Hepatocyte (in vitro differentiated cells): ENCODE results near the gene HSBP1L1. TPM values are rescaled to one million over a fixed set of nuclear protein-coding genes. Genes with fewer than 3 reads are reported as not detected.

Source experiments
- DNase-seq: peaks from one replicate; pipeline ENCODE4 v3.0.0-alpha.2; 2016; ENCODE audit warnings: low spot score
- H2AFZ ChIP-seq: fragments of 200-600 bp; sonication (generic); 2 replicates; pipeline ENCODE4 v1.6.0; 2016; ENCODE audit warnings: antibody characterized with exemption, mild to moderate bottlenecking
- H3K27ac ChIP-seq: fragments of 200-600 bp; sonication (generic); 2 replicates; pipeline ENCODE4 v1.5.1; 2016; ENCODE audit warnings: mild to moderate bottlenecking
- H3K27me3 ChIP-seq: fragments of 200-600 bp; sonication (generic); 2 replicates; pipeline ENCODE4 v1.6.1; 2016
- H3K36me3 ChIP-seq: fragments of 200-600 bp; sonication (generic); replicated peaks from 2 replicates; pipeline ENCODE4 v1.5.1; 2016; ENCODE audit warnings: low read depth; ENCODE audit not compliant: insufficient read depth
- H3K4me1 ChIP-seq: fragments of 200-600 bp; sonication (generic); 2 replicates; pipeline ENCODE4 v1.5.1; 2016; ENCODE audit warnings: mild to moderate bottlenecking, moderate library complexity; ENCODE audit not compliant: insufficient read depth
- H3K4me2 ChIP-seq: fragments of 200-600 bp; sonication (generic); 2 replicates; pipeline ENCODE4 v1.6.0; 2016
- H3K4me3 ChIP-seq: fragments of 200-600 bp; sonication (generic); 2 replicates; pipeline ENCODE4 v1.5.1; 2016; ENCODE audit warnings: mild to moderate bottlenecking
- H3K79me2 ChIP-seq: fragments of 200-600 bp; sonication (generic); 2 replicates; pipeline ENCODE4 v1.6.0; 2017; ENCODE audit warnings: mild to moderate bottlenecking
- H3K9me2 ChIP-seq: fragments of 200-600 bp; sonication (generic); replicated peaks from 2 replicates; pipeline ENCODE4 v1.6.0; 2017; ENCODE audit warnings: mild to moderate bottlenecking; ENCODE audit not compliant: insufficient read depth
- H3K9me3 ChIP-seq: fragments of 200-600 bp; sonication (generic); 2 replicates; pipeline ENCODE4 v1.5.1; 2016; ENCODE audit warnings: low read depth, mild to moderate bottlenecking
- H4K20me1 ChIP-seq: fragments of 200-600 bp; sonication (generic); 2 replicates; pipeline ENCODE4 v1.6.0; 2016; ENCODE audit warnings: mild to moderate bottlenecking; ENCODE audit not compliant: insufficient read depth, poor library complexity, severe bottlenecking
- CTCF ChIP-seq: fragments of 200-600 bp; sonication (generic); IDR thresholded peaks from 2 replicates; pipeline ENCODE4 v1.5.1; 2016; ENCODE audit warnings: antibody characterized with exemption, mild to moderate bottlenecking; ENCODE audit not compliant: poor library complexity
- EZH2 ChIP-seq: fragments of 200-600 bp; sonication (generic); IDR thresholded peaks from 2 replicates; pipeline ENCODE4 v1.6.1; 2016; ENCODE audit warnings: antibody characterized with exemption, mild to moderate bottlenecking, borderline replicate concordance
- EZH2phosphoT487 ChIP-seq: fragments of 200-600 bp; sonication (generic); IDR thresholded peaks from one replicate; pipeline ENCODE4 v1.6.1; 2018; ENCODE audit warnings: antibody characterized with exemption, mild to moderate bottlenecking, low read depth, moderate library complexity; ENCODE audit not compliant: unreplicated experiment, severe bottlenecking
- WGBS: methylation state at CpG from one replicate; pipeline ENCODE4 v1.1.6; 2016; ENCODE audit warnings: low lambda C conversion rate; ENCODE audit errors: missing lambda C conversion rate; 5-methylcytosine and 5-hydroxymethylcytosine counted together
- polyA plus RNA-seq: library from polyadenylated mRNA; unstranded; fragments of >200 nt; fragmentation: Nextera tagmentation; extraction: Ambion mirVana; gene quantifications from 2 replicates; pipeline ENCODE4 v1.2.1, GENCODE V29; 2016
- total RNA-seq: library from RNA; depleted of rRNA; stranded (reverse); fragments of >200 nt; gene quantifications from 2 replicates; pipeline ENCODE4 v1.2.3, GENCODE V29; 2014

The HSBP1L1 gene
- total and polyA plus RNA-seq, 2 experiments from 2014 or later = 58.7 to 81.9 TPM

- TF ChIP-seq EZH2 (no peak), CTCF (no peak), EZH2phosphoT487 (no peak)
- no peak overlapping the region for H3K4me3 ChIP-seq
- H3K27me3 ChIP-seq = no peaks in the 10 kb centered on the region
- no peaks in the 10 kb centered on the region for H3K9me2 ChIP-seq
- no peak overlapping the region for H3K27ac ChIP-seq
- H3K4me1 ChIP-seq = no peaks in the 10 kb centered on the region
- no peaks in the 10 kb centered on the region for H3K9me3 ChIP-seq
- WGBS = 91% methylated on average over 14 of the region's 14 CpGs
- DNase-seq = no peak
- peaks cover 52% of the 10 kb centered on the region for H4K20me1 ChIP-seq
- H2AFZ ChIP-seq = no peak overlapping the region
- H3K36me3 ChIP-seq = peaks cover 3% of the 10 kb centered on the region
- H3K4me2 ChIP-seq = no peak overlapping the region
- H3K79me2 ChIP-seq = peaks cover 86% of the 10 kb centered on the region
These were observed 11.7 kb downstream of the HSBP1L1 start for GRCh38 chr18:79975985-79976680.

- no peaks in the 10 kb centered on the region for H3K4me1 ChIP-seq
- no peak overlapping the region for H3K4me2 ChIP-seq
- no peak overlapping the region for H3K27ac ChIP-seq
- peaks cover 81% of the 10 kb centered on the region for H4K20me1 ChIP-seq
- WGBS = 93% methylated on average over 5 of the region's 5 CpGs
- H3K9me3 ChIP-seq = no peaks in the 10 kb centered on the region
- no peak for DNase-seq
- H2AFZ ChIP-seq = no peak overlapping the region
- H3K4me3 ChIP-seq = no peak overlapping the region
- no peaks in the 10 kb centered on the region for H3K27me3 ChIP-seq
- TF ChIP-seq EZH2phosphoT487 = no peak
- TF ChIP-seq CTCF = no peak
- no peak for TF ChIP-seq EZH2
- peaks cover 99% of the 10 kb centered on the region for H3K79me2 ChIP-seq
- no peaks in the 10 kb centered on the region for H3K36me3 ChIP-seq
- no peaks in the 10 kb centered on the region for H3K9me2 ChIP-seq
These were observed 15.4 kb downstream of the HSBP1L1 start for GRCh38 chr18:79979843-79980242.

GRCh38 chr18:79980585-79980984 lies 16.1 kb downstream of the HSBP1L1 start:
- H4K20me1 ChIP-seq = peaks cover 89% of the 10 kb centered on the region
- WGBS = 92% methylated on average over 13 of the region's 13 CpGs

More at GRCh38 chr18:79980585-79980984, 16.1 kb downstream of the HSBP1L1 start:
- H3K27me3 ChIP-seq = no peaks in the 10 kb centered on the region
- DNase-seq = no peak
- H2AFZ ChIP-seq = no peak overlapping the region
- H3K9me2 ChIP-seq = no peaks in the 10 kb centered on the region
- TF ChIP-seq EZH2phosphoT487 (no peak), EZH2 (no peak), CTCF (no peak)
- H3K36me3 ChIP-seq = no peaks in the 10 kb centered on the region
- no peak overlapping the region for H3K4me2 ChIP-seq
- no peak overlapping the region for H3K4me3 ChIP-seq
- no peak overlapping the region for H3K27ac ChIP-seq
- H3K79me2 ChIP-seq = peaks cover 99% of the 10 kb centered on the region
- no peaks in the 10 kb centered on the region for H3K9me3 ChIP-seq
- no peaks in the 10 kb centered on the region for H3K4me1 ChIP-seq
